Common myeloid progenitor, CD34-positive (primary cell): ENCODE data around the gene ACR.
A peak's percentile ranks its signal among the peaks of the same experiment; 100 is the strongest.

Source experiments
- CTCF ChIA-PET: fragments of 350-600 bp; sonication (Branson Sonifier 250); formaldehyde crosslinking; loops from one replicate; lab custom pipeline; 2021; ENCODE audit warnings: antibody characterized with exemption; lab: Charles Lee
- POLR2A ChIA-PET: fragments of 350-600 bp; sonication (Branson Sonifier 250); formaldehyde crosslinking; loops from one replicate; lab custom pipeline; 2021; ENCODE audit warnings: antibody characterized with exemption; lab: Charles Lee
- DNase-seq, 3 donors: peaks; one replicate each; pipeline versions ENCODE4 v3.0.0 to v3.0.0-alpha.2; 2013
- H3K27ac ChIP-seq, 2 experiments: 1 replicate in 1 of 2; 2 replicates in 1 of 2; pipeline ENCODE4 v1.7.0; 2013; ENCODE audit warnings: inconsistent platforms in 2 of 2, low read length in 2 of 2, mild to moderate bottlenecking in 2 of 2, low read depth in 1 of 2, moderate library complexity in 1 of 2; ENCODE audit not compliant: severe bottlenecking in 2 of 2, insufficient read depth in 1 of 2, poor library complexity in 1 of 2
- H3K27me3 ChIP-seq, 5 experiments: replicated peaks in 2 of 5; 1 replicate in 3 of 5; 2 replicates in 2 of 5; pipeline versions ENCODE4 v1.6.1 to v1.7.0; 2013; ENCODE audit warnings: low read length in 4 of 5, mild to moderate bottlenecking in 2 of 5, moderate library complexity in 2 of 5, inconsistent platforms in 1 of 5; ENCODE audit not compliant: insufficient read depth in 5 of 5, control insufficient read depth in 4 of 5
- H3K36me3 ChIP-seq, 4 experiments: 1 replicate in 2 of 4; 2 replicates in 2 of 4; pipeline versions ENCODE4 v1.6.1 to v1.7.0; 2013; ENCODE audit warnings: low read length in 3 of 4, control low read depth in 1 of 4, mild to moderate bottlenecking in 1 of 4; ENCODE audit not compliant: control insufficient read depth in 4 of 4, insufficient read depth in 4 of 4
- H3K4me1 ChIP-seq, 4 experiments: 1 replicate in 3 of 4; 2 replicates in 1 of 4; pipeline versions ENCODE4 v1.6.1 to v1.7.1; 2013; ENCODE audit warnings: low read length in 3 of 4, mild to moderate bottlenecking in 3 of 4, control low read depth in 1 of 4, inconsistent platforms in 1 of 4, moderate library complexity in 1 of 4; ENCODE audit not compliant: control insufficient read depth in 4 of 4, insufficient read depth in 4 of 4; ENCODE audit errors: control extremely low read depth in 1 of 4
- H3K4me3 ChIP-seq, 7 experiments: 1 replicate in 4 of 7; 2 replicates in 3 of 7; pipeline versions ENCODE4 v1.5.1 to v1.7.0; 2013; ENCODE audit warnings: mild to moderate bottlenecking in 7 of 7, low read length in 6 of 7, moderate library complexity in 6 of 7, inconsistent platforms in 2 of 7, low read depth in 2 of 7, control low read depth in 1 of 7; ENCODE audit not compliant: insufficient read depth in 4 of 7, control insufficient read depth in 1 of 7; ENCODE audit errors: extremely low read depth in 1 of 7
- H3K9me3 ChIP-seq, 5 experiments: 1 replicate in 4 of 5; 2 replicates in 1 of 5; pipeline versions ENCODE4 v1.6.1 to v1.7.1; 2013; ENCODE audit warnings: low read length in 4 of 5, mild to moderate bottlenecking in 2 of 5, inconsistent platforms in 1 of 5, low read depth in 1 of 5, moderate library complexity in 1 of 5; ENCODE audit not compliant: control insufficient read depth in 4 of 5, insufficient read depth in 2 of 5; ENCODE audit errors: control extremely low read depth in 1 of 5
- WGBS: methylation state at CpG from one replicate; pipeline ENCODE4 v1.1.5; 2013; ENCODE audit not compliant: insufficient coverage; 5-methylcytosine and 5-hydroxymethylcytosine counted together

The ACR gene

DNA sequence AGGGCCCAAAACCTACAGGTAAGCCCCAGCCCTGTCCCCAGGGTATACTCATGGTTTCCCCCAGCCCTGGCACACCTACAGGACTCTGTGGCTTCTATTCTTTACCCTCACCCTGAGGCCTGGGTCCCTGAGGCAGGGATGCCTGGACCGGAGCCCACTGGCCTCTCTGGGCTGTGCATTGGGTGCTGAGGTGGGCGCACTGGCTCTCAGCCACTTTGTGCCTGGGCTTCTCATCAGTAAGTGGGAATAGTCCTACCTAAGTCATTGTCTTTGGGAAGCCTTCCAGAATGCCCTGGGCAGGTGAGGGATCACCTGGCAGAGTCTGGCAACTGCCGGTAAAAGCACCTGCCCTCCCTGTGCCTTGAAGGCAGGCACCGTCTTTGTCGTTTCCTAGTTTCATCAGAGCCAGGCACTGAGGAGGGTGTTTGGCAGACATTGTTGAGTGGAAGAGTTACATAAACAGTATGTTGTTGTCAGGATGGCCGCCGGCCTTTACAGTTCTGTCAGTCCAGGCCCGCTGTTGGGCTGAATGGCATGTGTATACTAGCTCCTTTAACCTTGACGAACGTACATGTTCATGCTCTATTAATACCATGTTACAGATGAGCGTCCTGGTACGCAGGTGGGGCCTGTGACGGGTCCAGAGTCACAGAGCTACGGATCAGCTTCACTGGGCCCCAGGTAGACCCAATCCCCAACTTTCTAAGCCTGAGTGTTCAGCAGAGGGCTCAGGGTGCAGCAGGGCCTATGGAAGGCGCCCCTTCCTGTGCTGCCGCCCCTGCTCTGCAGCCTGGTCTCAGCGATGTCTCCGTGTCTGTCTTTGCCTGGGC, 42.4 kb upstream of the ACR start:
- Histone ChIP-seq H3K4me3 (no peak overlapping the region), H3K9me3 (no peaks in the 10 kb centered on the region), H3K27ac (no peak overlapping the region), H3K4me1 (peaks cover 0 to 18% (median 4%) of the 10 kb centered on the region in 4 experiments), H3K27me3 (no peaks in the 10 kb centered on the region), H3K36me3 (peaks cover 10 to 72% (median 53%) of the 10 kb centered on the region in 4 experiments)
- ChIA-PET CTCF (interaction anchor here (0.7 to 1.3 kb wide), 2 partner anchors 51 to 54 kb away, joined by 3 to 6 read pairs; no protein-coding TSS in a partner anchor), POLR2A (interaction anchor here (0.5 kb wide), 1 partner anchor 130 kb away, joined by 3 read pairs; no protein-coding TSS in a partner anchor)
- no peak for DNase-seq
- 97% methylated on average over 17 of the region's 18 CpGs for WGBS

DNA sequence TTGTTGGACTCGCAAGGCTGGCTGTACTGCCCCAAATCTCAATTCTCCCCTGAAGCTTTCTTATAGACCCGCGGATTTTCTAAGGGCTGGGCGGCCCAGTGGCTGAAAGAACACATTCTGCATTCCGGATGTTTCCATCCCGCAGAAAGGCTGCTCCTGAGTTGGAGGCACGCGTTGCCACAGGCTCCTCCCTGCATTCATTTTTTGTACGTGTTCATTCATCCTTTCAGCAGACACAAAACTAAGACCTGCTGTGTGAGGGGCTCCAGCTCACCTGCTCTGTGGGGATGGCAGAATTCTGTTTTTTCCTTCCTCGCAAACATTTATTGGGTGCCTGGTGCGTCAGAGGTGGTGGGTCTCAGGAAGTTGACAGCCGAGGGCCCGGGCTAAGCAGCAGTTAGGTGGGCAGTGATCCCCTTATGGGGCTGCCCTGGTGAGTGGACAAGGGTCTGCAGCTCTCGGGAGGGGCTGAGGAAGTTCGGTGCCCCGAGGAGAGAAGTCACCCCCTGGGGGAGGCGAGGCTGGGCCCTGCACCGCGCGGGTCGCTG, 41.7 kb upstream of the ACR start:
- Histone ChIP-seq H3K27me3 (no peaks in the 10 kb centered on the region), H3K27ac (no peak overlapping the region), H3K36me3 (peaks cover 10 to 79% (median 56%) of the 10 kb centered on the region in 4 experiments), H3K4me3 (no peak overlapping the region), H3K9me3 (no peaks in the 10 kb centered on the region), H3K4me1 (peaks cover 0 to 11% (median under 1%) of the 10 kb centered on the region in 4 experiments)
- POLR2A ChIA-PET, result interaction anchor here (0.5 kb wide), 1 partner anchor 131 kb away, joined by 3 read pairs; no protein-coding TSS in a partner anchor
- no peak for DNase-seq
- WGBS, result 96% methylated on average over 19 of the region's 21 CpGs
- CTCF ChIA-PET, result interaction anchor here (1.3 kb wide), 1 partner anchor 55 kb away, joined by 6 read pairs; no protein-coding TSS in a partner anchor

DNA sequence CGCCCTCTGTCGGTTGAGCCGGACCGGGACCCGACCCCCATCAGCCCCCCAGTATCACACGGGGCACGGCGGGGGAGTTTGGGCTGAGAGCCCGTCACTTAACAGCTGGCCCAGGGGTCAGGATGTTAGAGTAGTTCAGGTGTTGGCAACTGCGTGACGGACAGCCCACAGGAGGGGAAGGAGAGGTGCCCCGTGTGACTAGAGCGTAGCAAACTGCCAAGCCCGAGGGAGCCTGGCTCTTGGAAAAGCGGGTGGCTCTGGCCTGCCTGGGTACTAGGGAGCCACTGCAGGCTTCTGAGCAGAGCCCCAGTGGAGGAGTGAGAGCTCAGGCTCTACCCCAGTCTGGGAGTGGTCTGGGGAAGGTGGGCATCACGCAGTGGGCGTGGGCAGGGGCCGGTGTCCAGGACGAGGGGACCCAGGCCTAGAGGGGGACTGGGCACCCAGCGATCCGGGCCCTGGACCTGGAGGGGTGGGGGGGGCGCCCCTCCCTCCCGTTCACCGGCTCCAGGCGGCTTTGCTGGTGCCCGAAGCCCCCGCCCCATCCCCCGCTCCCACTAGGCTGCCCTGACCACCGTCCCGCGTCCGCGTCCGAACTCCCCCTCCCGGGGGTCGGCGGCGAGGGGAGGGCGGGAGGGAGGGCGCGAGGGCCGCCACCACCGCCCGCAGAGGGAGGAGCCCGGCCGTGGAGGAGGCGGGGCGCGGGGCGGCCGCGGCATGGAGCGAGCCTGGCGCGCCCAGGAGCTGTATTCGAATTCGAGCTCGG, 41.0 kb upstream of the ACR start:
- CTCF ChIA-PET, result no interaction called here
- Histone ChIP-seq H3K4me3 (no peak overlapping the region), H3K27ac (no peak overlapping the region), H3K4me1 (peaks cover 0 to 7% (median 5%) of the 10 kb centered on the region in 4 experiments), H3K36me3 (peaks cover 12 to 86% (median 61%) of the 10 kb centered on the region in 4 experiments), H3K9me3 (no peaks in the 10 kb centered on the region), H3K27me3 (no peaks in the 10 kb centered on the region)
- POLR2A ChIA-PET, result no interaction called here
- WGBS, result 96% methylated on average over 34 of the region's 58 CpGs
- DNase-seq, result no peak

DNA sequence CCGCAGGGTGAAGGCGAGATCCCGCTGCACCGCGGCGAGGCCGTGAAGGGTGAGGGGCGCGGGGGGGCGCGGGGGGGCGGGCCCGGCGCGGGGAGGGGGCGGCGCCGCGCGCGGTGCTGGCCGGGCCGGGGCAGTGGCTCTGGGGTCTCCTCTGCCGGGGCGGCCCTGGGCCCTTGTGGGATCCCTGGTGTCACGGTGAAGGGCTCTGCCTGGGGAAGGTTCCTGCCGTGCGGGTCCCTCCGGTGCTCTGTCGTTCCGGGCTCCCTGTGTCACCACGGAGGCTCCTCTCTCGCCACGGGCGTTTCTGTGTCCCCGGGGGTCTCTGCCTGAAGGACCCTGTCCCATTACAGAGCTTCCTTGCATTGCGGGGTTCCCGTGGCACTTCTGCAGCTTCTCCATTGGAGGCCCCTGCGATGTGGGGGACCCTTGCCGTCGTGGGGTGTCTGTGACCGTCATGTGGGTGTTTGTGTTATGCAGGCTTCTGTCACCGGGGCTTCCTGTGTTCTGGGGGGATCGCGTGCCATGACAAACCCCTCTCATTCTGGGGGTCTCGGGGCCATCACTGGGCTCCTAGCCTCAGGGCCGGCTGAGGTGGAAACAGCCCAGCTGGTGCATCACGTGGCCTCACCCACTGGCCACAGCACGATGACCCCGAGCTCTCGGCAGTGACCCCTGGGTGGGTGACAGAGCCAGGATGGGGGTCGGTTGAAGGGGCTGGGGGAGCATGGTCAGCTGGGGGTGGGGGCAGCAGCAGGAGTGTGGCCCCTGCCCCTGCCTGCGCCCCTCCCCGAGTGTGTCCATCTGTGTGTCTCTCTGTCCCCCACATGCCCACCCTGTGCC, 40.1 kb upstream of the ACR start:
- no peak overlapping the region for H3K27ac ChIP-seq
- H3K27me3 ChIP-seq, result no peaks in the 10 kb centered on the region
- no peak for DNase-seq
- peaks cover 15 to 91% (median 69%) of the 10 kb centered on the region in 4 experiments for H3K36me3 ChIP-seq
- H3K4me1 ChIP-seq, result peaks cover 0 to 11% (median 5%) of the 10 kb centered on the region in 4 experiments
- H3K4me3 ChIP-seq, result no peak overlapping the region
- H3K9me3 ChIP-seq, result no peaks in the 10 kb centered on the region
- POLR2A ChIA-PET, result no interaction called here
- 98% methylated on average over 32 of the region's 54 CpGs for WGBS
- CTCF ChIA-PET, result interaction anchor here (1.1 kb wide), 1 partner anchor 123 kb away, joined by 3 read pairs; no protein-coding TSS in a partner anchor

DNA sequence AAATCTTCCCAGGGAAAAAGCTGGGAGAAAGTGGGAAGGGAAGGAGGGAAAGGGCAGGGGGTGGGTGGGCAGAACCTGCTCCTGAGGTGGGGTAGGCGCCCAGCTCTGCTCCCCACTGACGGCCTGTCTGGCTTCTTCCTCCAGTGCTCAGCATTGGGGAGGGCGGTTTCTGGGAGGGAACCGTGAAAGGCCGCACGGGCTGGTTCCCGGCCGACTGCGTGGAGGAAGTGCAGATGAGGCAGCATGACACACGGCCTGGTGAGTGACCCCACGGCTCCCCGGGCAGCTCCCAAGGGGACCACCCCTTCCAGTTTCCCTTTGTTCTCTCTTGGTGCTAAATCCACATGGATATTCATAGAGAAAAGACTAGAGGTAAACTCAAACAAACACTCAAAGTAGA, 39.5 kb upstream of the ACR start:
- no peaks in the 10 kb centered on the region for H3K27me3 ChIP-seq
- H3K4me1 ChIP-seq, result peaks cover 0 to 12% (median 5%) of the 10 kb centered on the region in 4 experiments
- no peaks in the 10 kb centered on the region for H3K9me3 ChIP-seq
- CTCF ChIA-PET, result interaction anchor here (1.1 kb wide), 1 partner anchor 123 kb away, joined by 3 read pairs; no protein-coding TSS in a partner anchor
- H3K27ac ChIP-seq, result no peak overlapping the region
- H3K4me3 ChIP-seq, result no peak overlapping the region
- POLR2A ChIA-PET, result no interaction called here
- DNase-seq, result no peak
- 91% methylated on average over 11 of the region's 12 CpGs for WGBS
- peaks cover 17 to 92% (median 69%) of the 10 kb centered on the region in 4 experiments for H3K36me3 ChIP-seq

DNA sequence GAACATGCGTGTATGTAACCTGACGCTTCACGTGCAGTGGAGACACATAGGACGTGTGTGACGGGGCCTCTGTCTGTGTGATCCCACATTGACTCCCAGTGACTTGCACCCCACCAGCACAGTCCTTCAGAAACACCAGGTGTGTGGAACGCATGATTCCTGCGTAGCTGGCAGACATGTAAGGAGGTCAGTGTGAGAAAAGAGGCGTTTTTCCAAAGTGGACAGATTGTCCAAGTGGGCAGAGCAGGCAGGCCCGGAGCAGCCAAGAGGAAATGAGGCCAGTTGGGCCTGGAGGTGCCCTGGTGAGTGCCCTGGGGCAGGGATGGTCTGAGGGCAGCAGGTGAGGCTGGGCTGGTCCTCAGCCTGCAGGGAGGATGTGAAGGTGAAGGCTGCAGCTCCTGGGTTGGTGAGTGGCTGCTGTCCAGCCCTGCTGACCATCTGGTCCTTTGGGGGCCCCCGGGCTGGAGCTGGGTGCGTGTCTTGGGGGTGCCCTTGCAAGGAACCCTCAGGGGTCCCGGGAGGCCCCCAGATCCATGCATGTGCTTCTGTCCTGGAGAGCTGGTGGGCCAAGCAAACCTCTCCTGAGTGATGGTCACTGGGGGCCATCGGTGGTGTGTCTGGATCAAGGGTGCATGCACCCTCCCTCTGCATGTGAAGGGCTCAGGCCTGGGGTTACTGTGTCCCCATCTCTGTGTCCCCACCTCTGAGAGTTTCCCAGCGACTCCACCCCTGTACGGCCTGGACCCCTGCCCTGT, 38.8 kb upstream of the ACR start:
- ChIA-PET POLR2A (no interaction called here), CTCF (interaction anchor here (1.1 to 1.7 kb wide), 3 partner anchors 11 to 31 kb away, joined by 3 to 5 read pairs (median 3); no protein-coding TSS in a partner anchor)
- Histone ChIP-seq H3K27ac (peak overlapping the region in 1 of 2 experiments; percentile 4), H3K36me3 (peaks cover 14 to 94% (median 72%) of the 10 kb centered on the region in 4 experiments), H3K9me3 (no peaks in the 10 kb centered on the region), H3K27me3 (no peaks in the 10 kb centered on the region), H3K4me1 (peaks cover 0 to 13% (median 5%) of the 10 kb centered on the region in 4 experiments), H3K4me3 (no peak overlapping the region)
- DNase-seq, result no peak
- 97% methylated on average over 15 of the region's 15 CpGs for WGBS
